Gastroesophageal sphincter (tissue), 3 donors: ENCODE measurements around the gene RAB6D.

Experiments
- EP300 ChIP-seq: sonication (generic); formaldehyde crosslinking; IDR thresholded peaks from one replicate; pipeline ENCODE4 v1.6.1; 2017; ENCODE audit warnings: antibody characterized with exemption, mild to moderate bottlenecking
- TF ChIP-seq, protein P1 (sequence below), 4 experiments: fragments of 200-600 bp in 2 of 4; fragments of 450-650 bp in 2 of 4; sonication (generic) in 1 of 4; IDR thresholded peaks; one replicate each; pipeline ENCODE4 v1.5.1; 2017 to 2019; ENCODE audit warnings: antibody characterized with exemption in 4 of 4, mild to moderate bottlenecking in 2 of 4, moderate library complexity in 2 of 4

DNA sequence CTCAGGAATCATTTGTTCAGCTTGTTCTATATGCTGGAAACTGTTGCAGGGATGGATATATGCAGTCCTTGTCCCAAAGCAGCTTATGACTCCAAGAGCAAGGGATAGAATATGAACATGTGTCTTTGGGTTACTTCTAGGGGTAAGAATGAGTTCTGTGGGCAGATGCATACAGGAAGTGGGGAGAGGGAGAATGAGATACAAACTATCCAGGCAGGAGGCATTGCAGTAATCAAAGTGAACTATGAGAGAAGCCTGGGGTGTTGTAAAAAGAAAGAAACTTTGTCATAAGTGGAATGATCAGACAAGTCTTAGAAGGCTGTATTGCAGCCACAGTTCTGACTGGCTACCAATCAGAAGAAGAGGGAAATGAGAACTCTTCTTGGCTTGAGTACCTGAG lies 44.8 kb upstream of the RAB6D start:
- no peak for TF ChIP-seq EP300
- TF ChIP-seq, protein P1, sequence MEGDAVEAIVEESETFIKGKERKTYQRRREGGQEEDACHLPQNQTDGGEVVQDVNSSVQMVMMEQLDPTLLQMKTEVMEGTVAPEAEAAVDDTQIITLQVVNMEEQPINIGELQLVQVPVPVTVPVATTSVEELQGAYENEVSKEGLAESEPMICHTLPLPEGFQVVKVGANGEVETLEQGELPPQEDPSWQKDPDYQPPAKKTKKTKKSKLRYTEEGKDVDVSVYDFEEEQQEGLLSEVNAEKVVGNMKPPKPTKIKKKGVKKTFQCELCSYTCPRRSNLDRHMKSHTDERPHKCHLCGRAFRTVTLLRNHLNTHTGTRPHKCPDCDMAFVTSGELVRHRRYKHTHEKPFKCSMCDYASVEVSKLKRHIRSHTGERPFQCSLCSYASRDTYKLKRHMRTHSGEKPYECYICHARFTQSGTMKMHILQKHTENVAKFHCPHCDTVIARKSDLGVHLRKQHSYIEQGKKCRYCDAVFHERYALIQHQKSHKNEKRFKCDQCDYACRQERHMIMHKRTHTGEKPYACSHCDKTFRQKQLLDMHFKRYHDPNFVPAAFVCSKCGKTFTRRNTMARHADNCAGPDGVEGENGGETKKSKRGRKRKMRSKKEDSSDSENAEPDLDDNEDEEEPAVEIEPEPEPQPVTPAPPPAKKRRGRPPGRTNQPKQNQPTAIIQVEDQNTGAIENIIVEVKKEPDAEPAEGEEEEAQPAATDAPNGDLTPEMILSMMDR (IDR thresholded peaks at IDR 0.05) = no peak
